Loucy (cell line): ENCODE data around the gene MDGA2.

ENCODE experiments used
- H2AFZ ChIP-seq: fragments of 200-600 bp; sonication (generic); 2 replicates; pipeline ENCODE4 v1.6.0; 2016; ENCODE audit warnings: antibody characterized with exemption, mild to moderate bottlenecking, low read length, moderate library complexity
- H3F3A ChIP-seq: fragments of 200-600 bp; 2 replicates; pipeline ENCODE4 v1.6.0; 2016; ENCODE audit warnings: antibody characterized with exemption, low read depth, mild to moderate bottlenecking
- H3K27me3 ChIP-seq: fragments of 200-600 bp; sonication (generic); 2 replicates; pipeline ENCODE4 v1.6.1; 2014; ENCODE audit warnings: low read length, mild to moderate bottlenecking; ENCODE audit not compliant: insufficient read depth, poor library complexity, severe bottlenecking
- H3K36me3 ChIP-seq: fragments of 200-600 bp; sonication (generic); 2 replicates; pipeline ENCODE4 v1.6.1; 2016; ENCODE audit warnings: low read length; ENCODE audit not compliant: insufficient read depth
- H3K4me1 ChIP-seq: fragments of 200-600 bp; sonication (generic); 2 replicates; pipeline ENCODE4 v1.5.1; 2014; ENCODE audit warnings: low read length, mild to moderate bottlenecking; ENCODE audit not compliant: insufficient read depth, poor library complexity, severe bottlenecking
- H3K4me2 ChIP-seq: fragments of 200-600 bp; sonication (generic); 2 replicates; pipeline ENCODE4 v1.6.0; 2014; ENCODE audit warnings: antibody characterized with exemption, low read length, low read depth, mild to moderate bottlenecking; ENCODE audit not compliant: poor library complexity, severe bottlenecking
- H3K4me3 ChIP-seq: fragments of 200-600 bp; sonication (generic); 2 replicates; pipeline ENCODE4 v1.5.1; 2014; ENCODE audit warnings: low read length, mild to moderate bottlenecking, mixed read lengths; ENCODE audit not compliant: poor library complexity, severe bottlenecking
- H3K79me2 ChIP-seq: fragments of 200-600 bp; sonication (generic); 2 replicates; pipeline ENCODE4 v1.6.1; 2014; ENCODE audit warnings: low read length; ENCODE audit not compliant: insufficient read depth
- H3K9ac ChIP-seq: fragments of 200-600 bp; sonication (generic); 2 replicates; pipeline ENCODE4 v1.6.0; 2014; ENCODE audit warnings: mild to moderate bottlenecking, low read depth, low read length, moderate library complexity; ENCODE audit not compliant: poor library complexity, severe bottlenecking
- H3K9me2 ChIP-seq: fragments of 200-600 bp; sonication (generic); replicated peaks from 2 replicates; pipeline ENCODE4 v1.6.1; 2016; ENCODE audit warnings: low read depth, low read length, mixed read lengths
- H3K9me3 ChIP-seq: fragments of 200-600 bp; sonication (generic); 2 replicates; pipeline ENCODE4 v1.6.1; 2014; ENCODE audit warnings: mild to moderate bottlenecking, antibody characterized with exemption, low read length, low read depth; ENCODE audit not compliant: insufficient read depth
- H4K20me1 ChIP-seq: fragments of 200-600 bp; sonication (generic); 2 replicates; pipeline ENCODE4 v1.6.0; 2014; ENCODE audit warnings: antibody characterized with exemption, low read length, mild to moderate bottlenecking; ENCODE audit not compliant: insufficient read depth, poor library complexity, severe bottlenecking
- CTCF ChIP-seq: fragments of 200-600 bp; sonication (generic); conservative IDR thresholded peaks from 2 replicates; pipeline ENCODE4 v1.5.1; 2014; ENCODE audit warnings: mild to moderate bottlenecking, antibody characterized with exemption, low read length
- EZH2phosphoT487 ChIP-seq: fragments of 200-600 bp; IDR thresholded peaks from 2 replicates; pipeline ENCODE4 v1.6.1; 2018; ENCODE audit warnings: antibody characterized with exemption, mild to moderate bottlenecking, moderate library complexity, borderline replicate concordance

MDGA2 gene

GRCh38 chr14:46793144-46793543 lies 882.3 kb downstream of the MDGA2 start:
- Histone ChIP-seq H3K4me1 (no peaks in the 10 kb centered on the region), H3K9me2 (no peaks in the 10 kb centered on the region), H4K20me1 (no peaks in the 10 kb centered on the region), H2AFZ (no peak overlapping the region), H3K9ac (no peak overlapping the region), H3K4me2 (no peak overlapping the region), H3K36me3 (no peaks in the 10 kb centered on the region), H3F3A (no peaks in the 10 kb centered on the region), H3K4me3 (no peak overlapping the region), H3K9me3 (no peaks in the 10 kb centered on the region), H3K79me2 (no peaks in the 10 kb centered on the region), H3K27me3 (no peaks in the 10 kb centered on the region)
- TF ChIP-seq CTCF: no peak
- TF ChIP-seq EZH2phosphoT487: no peak
